GM12878 (cell line): Measurements from ENCODE around the gene GMDS. TPM values are rescaled to one million over a fixed set of nuclear protein-coding genes. Genes with fewer than 3 reads are reported as not detected.

Experiments
- ATAC-seq: fragments of 200-7000 bp; cut with Tn5 transposase; 3 replicates; pipeline ENCODE4 v1.9.1; 2020; ENCODE audit warnings: mild to moderate bottlenecking, moderate library complexity
- BruUV-seq: library from RNA; stranded (reverse); fragments of 400-500 nt; replicated peaks from 2 replicates; lab custom pipeline; 2021; lab: Mats Ljungman, UMichigan
- CTCF ChIA-PET: fragments of 300-600 bp; sonication (Branson Sonifier 250); formaldehyde crosslinking; extraction: SDS; loops from one replicate; lab custom pipeline; 2021; ENCODE audit warnings: inconsistent platforms; lab: Yijun Ruan, JAX
- POLR2A ChIA-PET: fragments of 350-600 bp; formaldehyde crosslinking; extraction: SDS; loops from one replicate; lab custom pipeline; 2021; ENCODE audit warnings: inconsistent platforms; lab: Charles Lee
- RAD21 ChIA-PET: fragments of 300-600 bp; sonication (Branson Sonifier 250); formaldehyde crosslinking; loops from one replicate; lab custom pipeline; 2023; ENCODE audit warnings: antibody characterized with exemption; ENCODE audit not compliant: unreplicated experiment; lab: Charles Lee
- SMC1A ChIA-PET: fragments of 300-600 bp; sonication (Branson Sonifier 250); formaldehyde crosslinking; loops from one replicate; lab custom pipeline; 2023; ENCODE audit not compliant: unreplicated experiment, uncharacterized antibody; lab: Charles Lee
- DNase-seq: peaks from one replicate; pipeline ENCODE4 v3.0.0-alpha.2; 2011; ENCODE audit warnings: low read depth, low spot score
- FAIRE-seq: peaks from 3 replicates; lab custom pipeline; 2011; peaks lifted over from hg19 to GRCh38; lab: Jason Lieb, UNC
- H2AFZ ChIP-seq: 2 replicates; pipeline ENCODE4 v1.6.0; 2011; ENCODE audit warnings: low read depth, low read length, control low read depth; ENCODE audit not compliant: control insufficient read depth
- H3K27ac ChIP-seq: 2 replicates; pipeline ENCODE4 v1.5.1; 2011; ENCODE audit warnings: control low read depth; ENCODE audit not compliant: control insufficient read depth, insufficient read depth
- H3K27me3 ChIP-seq, 2 experiments: replicated peaks in 1 of 2; 2 replicates each; pipeline versions ENCODE4 v1.6.0 to v1.6.1; 2011; ENCODE audit warnings: low read length in 1 of 2; ENCODE audit not compliant: control insufficient read depth in 2 of 2, insufficient read depth in 2 of 2
- H3K36me3 ChIP-seq, 2 experiments: 2 replicates each; pipeline ENCODE4 v1.5.1; 2011; ENCODE audit warnings: low read length in 1 of 2; ENCODE audit not compliant: control insufficient read depth in 2 of 2, insufficient read depth in 2 of 2
- H3K4me1 ChIP-seq: 2 replicates; pipeline ENCODE4 v1.6.1; 2011; ENCODE audit warnings: mild to moderate bottlenecking, low read length, moderate library complexity, mixed read lengths; ENCODE audit not compliant: control insufficient read depth, insufficient read depth
- H3K4me2 ChIP-seq: 2 replicates; pipeline ENCODE4 v1.6.0; 2011; ENCODE audit warnings: control low read depth; ENCODE audit not compliant: control insufficient read depth, insufficient read depth
- H3K4me3 ChIP-seq: fragments of 200-600 bp; sonication (generic); 2 replicates; pipeline ENCODE4 v1.5.1; 2016
- H3K79me2 ChIP-seq: 2 replicates; pipeline ENCODE4 v1.6.0; 2011; ENCODE audit warnings: low read length; ENCODE audit not compliant: control insufficient read depth, insufficient read depth
- H3K9ac ChIP-seq: 2 replicates; pipeline ENCODE4 v1.8.0; 2011; ENCODE audit warnings: low read length, control low read depth, mixed read lengths; ENCODE audit not compliant: control insufficient read depth, insufficient read depth
- H3K9me3 ChIP-seq: replicated peaks from 3 replicates; pipeline ENCODE4 v1.5.1; 2011; ENCODE audit warnings: mild to moderate bottlenecking, low read length; ENCODE audit not compliant: control insufficient read depth, insufficient read depth
- H4K20me1 ChIP-seq: 2 replicates; pipeline ENCODE4 v1.6.0; 2011; ENCODE audit not compliant: control insufficient read depth, insufficient read depth
- HCFC1 ChIP-seq: fragments of 150-350 bp; IDR thresholded peaks from 2 replicates; pipeline ENCODE4 v1.6.1; 2014; ENCODE audit warnings: low read length
- PML ChIP-seq: IDR thresholded peaks from 2 replicates; pipeline ENCODE4 v1.6.1; 2012; ENCODE audit warnings: low read length, inconsistent platforms
- RAD51 ChIP-seq: fragments of 450-650 bp; IDR thresholded peaks from 2 replicates; pipeline ENCODE4 v1.6.1; 2016; ENCODE audit warnings: moderate library complexity, mild to moderate bottlenecking, inconsistent platforms
- SMARCA5 ChIP-seq: fragments of 450-650 bp; IDR thresholded peaks from 2 replicates; pipeline ENCODE4 v1.6.1; 2017; ENCODE audit warnings: mild to moderate bottlenecking
- WGBS: methylation state at CpG from one replicate; pipeline ENCODE4 v1.1.6; 2016; ENCODE audit warnings: low lambda C conversion rate; ENCODE audit not compliant: insufficient replicate concordance, insufficient coverage; ENCODE audit errors: missing lambda C conversion rate; 5-methylcytosine and 5-hydroxymethylcytosine counted together
- in situ Hi-C: fragments of 300-500 bp; cut with MboI; formaldehyde crosslinking; loops from 9 replicates; pipeline ENCODE4 v1.14.3; 2018; ENCODE audit warnings: mixed read lengths
- intact Hi-C: fragments of 100-400 bp; cut with micrococcal nuclease; formaldehyde crosslinking; loops from one replicate; pipeline ENCODE4 v1.14.2; 2022; ENCODE audit not compliant: unreplicated experiment
- polyA plus RNA-seq, 11 experiments: library from polyadenylated mRNA; depleted of rRNA in 4 of 11; unstranded in 6 of 11; stranded (reverse) in 5 of 11; fragments of >200 nt; fragmentation: Nextera tagmentation in 4 of 11; fragmentation: Illumina TruSeq in 1 of 11; extraction: Ambion mirVana in 4 of 11; extraction: Trizol in 1 of 11; gene quantifications; 1 replicate in 1 of 11; 2 replicates in 10 of 11; pipeline versions ENCODE4 v1.2.1 to v1.2.3, GENCODE V29; 2011 to 2016; ENCODE audit warnings: inconsistent platforms in 2 of 11, missing spikeins in 2 of 11, low read depth in 1 of 11
- total RNA-seq, 4 experiments: library from RNA; depleted of rRNA in 3 of 4; stranded (reverse); fragments of >200 nt in 3 of 4; fragmentation: Illumina TruSeq in 1 of 4; extraction: Trizol in 1 of 4; gene quantifications; 2 replicates each; pipeline versions ENCODE4 v1.2.1 to v1.2.3, GENCODE V29; 2013 to 2021

GMDS gene
- total and polyA plus RNA-seq, 10 of the 15 experiments (the other 5 are each of a cell fraction or from before 2014, with no cell fraction given): 0.61 to 53.8 (median 29.3) TPM

GRCh38 chr6:1580585-1580984 is 664.8 kb downstream of the GMDS start:
- no peak overlapping the region for H3K27ac ChIP-seq
- H3K79me2 ChIP-seq: no peaks in the 10 kb centered on the region
- intact Hi-C loops: no loop called here
- peaks cover 0 to 2% of the 10 kb centered on the region in 2 experiments; a peak in 1 of 4 replicates for H3K27me3 ChIP-seq
- H2AFZ ChIP-seq: no peak overlapping the region
- POLR2A ChIA-PET: no interaction called here
- RAD21 ChIA-PET: interaction anchor here (1.2 kb wide), 1 partner anchor 18 kb away, joined by 3 read pairs; no protein-coding TSS in a partner anchor
- no TSS peak for BruUV-seq
- ATAC-seq (no peak), DNase-seq (no peak), FAIRE-seq (no peak)
- in situ Hi-C loops: loop anchor here (25.0 kb wide), 1 partner anchor 1357 kb away; no protein-coding TSS in a partner anchor
- no peak overlapping the region for H3K4me3 ChIP-seq
- H3K4me1 ChIP-seq: peaks cover 6% of the 10 kb centered on the region; the same call in 1 of the 2 replicates
- no peaks in the 10 kb centered on the region for H3K36me3 ChIP-seq
- 65% methylated on average over 9 of the region's 9 CpGs for WGBS
- CTCF ChIA-PET: interaction anchor here (0.7 to 1.6 kb wide), 3 partner anchors 9 to 987 kb away, joined by 3 to 6 read pairs (median 3); no protein-coding TSS in a partner anchor
- H3K4me2 ChIP-seq: no peak overlapping the region
- TF ChIP-seq SMARCA5 (no peak), RAD51 (no peak), PML (no peak)
- TF ChIP-seq, all 136 proteins: peak for 0
- no peaks in the 10 kb centered on the region for H4K20me1 ChIP-seq
- no peaks in the 10 kb centered on the region for H3K9me3 ChIP-seq
- no peak overlapping the region for H3K9ac ChIP-seq
- SMC1A ChIA-PET: no interaction called here

DNA sequence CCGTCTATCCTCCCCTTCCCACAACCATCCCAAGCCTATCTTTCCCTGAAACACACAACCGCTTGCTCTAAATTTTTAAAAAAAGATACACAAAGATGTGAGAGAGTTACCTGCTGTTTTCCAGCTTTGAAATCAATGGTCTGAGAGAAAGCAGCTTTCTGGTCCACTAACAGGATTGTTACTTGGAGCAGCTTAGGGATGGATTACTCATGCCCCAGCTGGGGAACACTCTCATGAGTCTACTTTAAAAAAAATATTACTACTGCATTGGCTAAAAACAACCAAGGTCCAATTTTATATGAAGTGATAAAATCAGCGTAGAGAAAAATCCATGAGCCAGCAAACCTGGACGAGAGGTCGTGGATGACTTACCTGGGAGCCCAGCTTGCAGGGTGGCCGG is 665.3 kb downstream of the GMDS start:
- no peak overlapping the region for H3K27ac ChIP-seq
- H3K9ac ChIP-seq: no peak overlapping the region
- no peak for TF ChIP-seq HCFC1
- ATAC-seq (no peak), FAIRE-seq (no peak), DNase-seq (no peak)
- no peak overlapping the region for H3K4me3 ChIP-seq
- BruUV-seq: no TSS peak
- in situ Hi-C loops: loop anchor here (25.0 kb wide), 1 partner anchor 1357 kb away; no protein-coding TSS in a partner anchor
- ChIA-PET POLR2A (no interaction called here), RAD21 (interaction anchor here (1.2 kb wide), 1 partner anchor 19 kb away, joined by 3 read pairs; no protein-coding TSS in a partner anchor), SMC1A (no interaction called here), CTCF (interaction anchor here (0.6 to 1.6 kb wide), 5 partner anchors 16 to 987 kb away, joined by 3 to 6 read pairs (median 3); no protein-coding TSS in a partner anchor)
- peaks cover 6% of the 10 kb centered on the region; the same call in 1 of the 2 replicates for H3K4me1 ChIP-seq
- H3K9me3 ChIP-seq: no peaks in the 10 kb centered on the region
- H3K27me3 ChIP-seq: peaks cover 0 to 2% of the 10 kb centered on the region in 2 experiments; a peak in 1 of 4 replicates
- no peak overlapping the region for H3K4me2 ChIP-seq
- H3K36me3 ChIP-seq: no peaks in the 10 kb centered on the region
- no peaks in the 10 kb centered on the region for H3K79me2 ChIP-seq
- 44% methylated on average over 6 of the region's 6 CpGs for WGBS
- intact Hi-C loops: no loop called here
- H2AFZ ChIP-seq: no peak overlapping the region
- no peaks in the 10 kb centered on the region for H4K20me1 ChIP-seq
